Measurements from ENCODE around the gene NT5DC1. TPM values are rescaled to one million over a fixed set of nuclear protein-coding genes. Genes with fewer than 3 reads are reported as not detected.
A peak's percentile ranks its signal among the peaks of the same experiment; 100 is the strongest.

The NT5DC1 gene
- total RNA-seq, result 10 to 100 TPM; 28.4 to 33.9 TPM

DNA sequence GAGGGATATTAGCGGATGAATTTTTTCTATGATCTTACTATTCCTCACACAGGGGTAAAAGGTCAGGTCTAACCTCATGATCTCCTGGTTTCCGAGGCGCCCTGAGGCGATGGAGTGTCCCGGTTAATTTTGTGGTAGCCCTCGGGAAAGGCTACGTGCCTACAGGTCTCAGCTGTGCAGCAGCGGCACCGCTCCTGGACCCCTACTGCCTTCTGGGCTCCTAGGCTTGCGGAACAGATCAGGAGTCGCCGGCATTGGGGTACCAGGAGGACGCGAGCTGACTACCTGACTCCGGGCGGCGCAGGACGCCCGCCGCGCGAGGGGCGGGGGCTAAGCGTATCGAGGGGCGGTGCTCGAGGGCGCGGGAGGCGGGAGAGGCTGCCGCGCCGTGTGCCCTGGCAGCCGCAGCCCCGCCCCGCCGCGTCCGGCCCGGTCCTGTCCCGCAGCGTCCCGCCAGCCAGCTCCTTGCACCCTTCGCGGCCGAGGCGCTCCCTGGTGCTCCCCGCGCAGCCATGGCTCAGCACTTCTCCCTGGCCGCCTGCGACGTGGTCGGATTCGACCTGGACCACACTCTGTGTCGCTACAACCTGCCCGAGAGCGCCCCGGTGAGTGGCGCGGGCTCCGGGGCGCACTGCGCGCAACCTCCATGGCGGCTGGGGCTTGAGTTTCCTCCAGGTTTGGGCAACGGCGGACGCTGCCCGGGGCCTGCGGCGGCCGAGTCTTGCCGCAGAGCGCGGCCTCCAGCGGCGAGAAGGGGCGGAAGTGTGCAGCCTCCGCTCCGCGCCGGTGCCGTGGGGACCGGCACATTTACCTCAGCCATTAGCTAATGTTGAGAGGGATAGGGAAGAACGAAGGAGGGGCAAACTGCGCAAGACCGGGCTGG lies at the start of gene NT5DC1:
Gene NT5DC1, plus strand, starts transcription at position 435 of the 883 bp plus-strand sequence. Its CDS starts 78 bp downstream, at position 513.
- ATAC-seq, result peak; percentile 97
- DNase-seq (ENCODE audit: low spot score), result peak; percentile 88
- Mint-ChIP-seq H3K9me3 (no peaks in the 10 kb centered on the region), H3K27ac (peak within 1 kb of the TSS; percentile 68 to 79), H3K27me3 (no peaks in the 10 kb centered on the region), H3K4me1 (ENCODE audit: low read depth in 2 of 2) (peaks cover 35 to 39% of the 10 kb centered on the region in 2 donors), H3K4me3 (peak within 1 kb of the TSS; percentile 89), H3K36me3 (no peaks in the 10 kb centered on the region)

DNA sequence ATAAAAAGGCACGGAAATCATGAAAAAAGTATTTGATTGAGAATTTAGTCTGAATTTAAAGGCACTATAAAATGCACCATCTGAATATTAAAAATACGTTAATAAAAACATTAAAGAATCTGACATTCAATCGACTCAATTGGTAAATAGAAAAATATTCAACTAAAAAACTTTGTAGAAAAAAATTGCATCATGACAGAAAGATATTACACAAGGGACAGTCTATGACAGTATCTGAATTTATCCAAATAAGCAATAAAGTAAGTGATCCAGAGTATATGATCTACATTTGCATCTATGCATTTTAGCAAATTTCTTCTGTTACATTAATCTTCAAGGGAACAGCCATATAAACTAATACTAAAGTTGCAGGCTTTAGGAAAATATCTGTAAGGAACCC lies 49.4 kb upstream of the NT5DC1 start:
- DNase-seq (ENCODE audit: low spot score), result no peak
- ATAC-seq, result no peak
- Mint-ChIP-seq H3K9me3 (no peaks in the 10 kb centered on the region), H3K27me3 (peaks cover 6 to 29% of the 10 kb centered on the region in 2 donors), H3K27ac (no peak overlapping the region), H3K36me3 (no peaks in the 10 kb centered on the region), H3K4me3 (no peak overlapping the region), H3K4me1 (ENCODE audit: low read depth in 2 of 2) (no peaks in the 10 kb centered on the region)

DNA sequence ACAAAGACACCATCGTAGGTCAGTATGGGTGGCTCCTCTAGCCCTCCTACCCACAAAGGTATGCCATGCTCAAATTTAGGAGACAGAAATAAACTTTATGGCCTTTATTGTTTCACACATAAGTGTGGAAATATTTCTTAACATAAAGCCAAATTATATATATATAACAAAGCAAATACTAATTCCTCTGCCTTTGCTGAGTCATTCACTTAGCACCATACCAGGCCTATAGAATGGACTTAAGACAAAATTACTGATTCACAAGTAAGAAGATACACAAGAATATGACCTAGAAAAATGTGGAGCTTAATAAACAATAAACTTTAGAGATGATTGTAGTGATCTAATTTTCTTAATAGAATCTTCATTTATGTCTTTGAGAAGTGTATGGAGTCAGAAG lies 45.1 kb upstream of the NT5DC1 start:
- Mint-ChIP-seq H3K27ac (no peak overlapping the region), H3K27me3 (peaks cover under 1 to 11% of the 10 kb centered on the region in 2 donors), H3K4me1 (ENCODE audit: low read depth in 2 of 2) (no peaks in the 10 kb centered on the region), H3K36me3 (no peaks in the 10 kb centered on the region), H3K4me3 (no peak overlapping the region), H3K9me3 (no peaks in the 10 kb centered on the region)
- DNase-seq (ENCODE audit: low spot score) (no peak), ATAC-seq (no peak)

DNA sequence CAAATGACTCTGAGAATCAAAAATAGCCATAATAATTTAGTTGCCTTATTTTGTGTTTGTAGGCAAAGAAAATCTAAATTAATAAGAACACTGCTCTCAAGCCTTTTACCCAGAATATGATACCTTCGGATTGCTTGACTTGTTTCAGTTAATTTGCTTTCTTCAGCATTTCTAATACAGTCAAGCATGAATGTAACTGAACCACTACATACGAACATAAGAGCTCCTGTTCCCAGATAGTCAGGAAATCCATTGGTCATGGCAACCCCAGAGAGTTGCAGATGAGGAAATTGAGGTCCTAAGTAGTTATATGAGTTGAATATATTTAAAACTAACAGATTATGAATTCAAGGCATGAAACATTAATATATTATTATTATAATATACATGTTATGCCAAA lies 42.9 kb upstream of the NT5DC1 start:
- Mint-ChIP-seq H3K27ac (no peak overlapping the region), H3K4me1 (ENCODE audit: low read depth in 2 of 2) (no peaks in the 10 kb centered on the region), H3K9me3 (no peaks in the 10 kb centered on the region), H3K4me3 (no peak overlapping the region), H3K36me3 (no peaks in the 10 kb centered on the region), H3K27me3 (peaks cover 6 to 12% of the 10 kb centered on the region in 2 donors)
- DNase-seq (ENCODE audit: low spot score), result no peak
- no peak for ATAC-seq

DNA sequence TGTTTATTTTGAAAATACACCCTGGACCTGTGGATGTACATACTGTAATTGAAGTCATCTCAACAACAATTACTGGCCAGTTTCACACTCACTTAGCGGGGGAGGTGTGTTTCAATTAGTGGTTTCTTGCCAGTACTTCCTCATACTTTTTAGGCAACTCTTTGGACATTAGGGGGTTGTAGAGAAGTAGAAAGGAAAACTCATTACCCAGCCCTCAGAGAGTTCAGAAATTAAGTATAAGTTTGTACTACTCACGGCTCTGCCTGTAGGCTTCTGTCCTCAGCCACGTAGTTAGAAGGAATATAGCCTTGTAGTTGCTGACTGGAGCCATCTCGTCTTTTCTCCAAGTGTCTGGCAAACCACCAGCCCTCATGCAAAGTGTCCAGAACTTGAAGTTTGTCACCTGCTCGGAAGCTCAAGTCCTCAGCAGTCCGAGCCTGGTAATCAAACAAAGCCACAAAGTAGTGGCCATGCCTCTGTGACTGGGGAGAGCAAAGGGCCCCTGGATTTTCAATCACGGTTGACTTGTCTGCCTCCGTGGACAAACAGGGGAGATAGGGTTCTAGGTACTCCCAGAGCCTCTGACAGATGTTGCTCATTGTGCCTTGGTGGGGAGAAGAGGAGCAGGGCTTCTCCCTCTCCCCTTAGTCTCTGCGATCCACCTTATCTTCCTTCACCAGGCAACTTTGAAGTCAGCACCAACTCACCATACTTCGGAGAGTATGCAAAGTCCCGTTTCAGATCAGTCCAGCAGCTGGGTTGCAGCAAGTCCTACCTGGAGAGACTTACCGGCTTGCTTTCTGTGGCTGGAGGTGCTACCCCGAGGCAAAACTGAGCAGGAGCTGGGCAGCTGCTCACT lies 40.7 kb upstream of the NT5DC1 start:
- no peaks in the 10 kb centered on the region for H3K36me3 Mint-ChIP-seq
- no peaks in the 10 kb centered on the region for H3K4me1 Mint-ChIP-seq (ENCODE audit: low read depth in 2 of 2)
- no peak overlapping the region for H3K27ac Mint-ChIP-seq
- DNase-seq (ENCODE audit: low spot score) (no peak), ATAC-seq (no peak)
- H3K27me3 Mint-ChIP-seq, result peaks cover 11 to 19% of the 10 kb centered on the region in 2 donors
- no peaks in the 10 kb centered on the region for H3K9me3 Mint-ChIP-seq
- H3K4me3 Mint-ChIP-seq, result no peak overlapping the region

DNA sequence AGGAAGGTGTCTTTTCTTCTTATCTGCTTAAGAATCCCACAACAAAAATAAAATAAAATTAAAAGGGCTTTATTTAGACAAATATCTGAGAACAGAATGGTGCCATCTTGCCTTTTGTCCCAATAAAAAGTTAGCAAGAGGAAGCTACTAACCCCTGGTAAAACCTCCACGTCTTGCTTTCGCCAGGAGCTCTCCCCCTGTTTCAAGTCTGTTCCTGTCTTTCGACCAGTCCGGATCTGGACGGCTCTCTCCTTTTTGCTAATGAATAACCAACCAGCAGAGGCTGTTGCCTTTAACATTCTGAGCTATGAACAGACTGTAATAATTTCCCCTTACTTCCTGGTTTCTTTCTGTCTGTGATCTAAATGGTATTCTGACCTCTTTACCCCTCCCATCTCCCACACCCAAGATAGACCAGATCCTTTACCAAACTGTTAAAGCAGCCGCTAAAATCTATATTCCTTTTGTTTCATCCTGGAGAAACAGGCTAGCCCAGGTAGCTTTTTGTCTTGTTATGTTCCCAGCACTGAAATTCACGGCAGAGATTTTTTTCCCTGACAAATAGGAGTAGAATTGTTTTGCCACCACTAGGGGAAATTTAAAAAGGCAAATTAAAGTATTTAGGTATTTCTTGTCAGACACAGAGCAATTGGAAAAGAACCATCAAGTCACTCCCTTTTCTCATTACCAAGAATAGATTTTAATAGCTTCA lies 39.9 kb upstream of the NT5DC1 start, which contains the start of gene FRK:
Gene FRK, minus strand, starts transcription at position 320 of the 712 bp plus-strand sequence. CDS start 580 bp downstream, outside the sequence.
- H3K9me3 Mint-ChIP-seq, result no peaks in the 10 kb centered on the region
- H3K4me1 Mint-ChIP-seq (ENCODE audit: low read depth in 2 of 2), result no peaks in the 10 kb centered on the region
- no peak within 1 kb of the TSS for H3K27ac Mint-ChIP-seq
- peaks cover 17 to 27% of the 10 kb centered on the region in 2 donors for H3K27me3 Mint-ChIP-seq
- ATAC-seq (no peak), DNase-seq (ENCODE audit: low spot score) (no peak)
- H3K4me3 Mint-ChIP-seq, result no peak within 1 kb of the TSS
- H3K36me3 Mint-ChIP-seq, result no peaks in the 10 kb centered on the region

DNA sequence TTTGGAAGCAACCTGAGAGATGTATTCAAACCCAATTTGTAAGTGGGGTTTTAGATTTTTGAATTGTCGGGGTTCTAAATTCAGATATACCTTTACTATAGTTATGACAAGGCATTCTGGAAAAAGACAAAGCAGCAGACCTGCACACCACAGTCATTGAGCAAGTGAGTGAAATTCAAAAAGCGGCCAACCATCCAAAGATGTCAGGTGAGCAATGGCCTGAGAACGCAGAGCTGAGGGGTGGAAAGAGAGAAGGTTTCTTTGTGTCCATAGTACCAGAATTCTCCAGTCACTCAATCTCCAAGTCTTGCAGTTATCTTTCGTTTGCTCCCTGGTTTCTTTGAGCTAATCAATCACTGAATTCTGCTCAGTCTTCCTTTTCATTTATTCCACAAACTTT lies 38.2 kb upstream of the NT5DC1 start:
- Mint-ChIP-seq H3K9me3 (no peaks in the 10 kb centered on the region), H3K36me3 (no peaks in the 10 kb centered on the region), H3K4me3 (no peak overlapping the region), H3K27ac (no peak overlapping the region), H3K4me1 (ENCODE audit: low read depth in 2 of 2) (no peaks in the 10 kb centered on the region), H3K27me3 (peaks cover 22 to 37% of the 10 kb centered on the region in 2 donors)
- DNase-seq (ENCODE audit: low spot score) (no peak), ATAC-seq (no peak)

- ATAC-seq (no peak), DNase-seq (ENCODE audit: low spot score) (no peak)
- Mint-ChIP-seq H3K36me3 (no peaks in the 10 kb centered on the region), H3K4me3 (no peak overlapping the region), H3K27ac (no peak overlapping the region), H3K27me3 (peaks cover 26 to 37% of the 10 kb centered on the region in 2 donors), H3K9me3 (no peaks in the 10 kb centered on the region), H3K4me1 (ENCODE audit: low read depth in 2 of 2) (no peaks in the 10 kb centered on the region)
Observed at GRCh38 chr6:116064666-116065065, 36.0 kb upstream of the NT5DC1 start.

DNA sequence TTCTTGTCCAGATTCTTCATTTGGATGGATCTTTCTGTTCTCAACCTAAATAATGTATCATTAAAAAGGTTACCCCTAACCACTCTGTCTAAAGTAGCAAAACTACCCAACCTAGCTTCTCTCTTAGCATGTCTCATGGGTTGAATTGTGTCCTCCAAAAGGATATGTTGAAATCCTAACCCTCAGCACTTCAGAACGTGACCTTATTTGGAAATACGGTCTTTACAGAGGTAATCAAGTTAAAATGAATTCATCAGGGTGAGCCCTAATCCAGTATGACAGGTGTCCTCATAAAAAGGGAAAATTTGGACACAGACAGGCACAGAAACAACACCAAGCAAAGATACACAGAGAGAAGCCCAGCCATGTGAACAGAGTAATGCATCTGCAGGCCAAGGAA lies 33.9 kb upstream of the NT5DC1 start:
- Mint-ChIP-seq H3K36me3 (no peaks in the 10 kb centered on the region), H3K4me3 (no peak overlapping the region), H3K27ac (no peak overlapping the region), H3K9me3 (no peaks in the 10 kb centered on the region), H3K4me1 (ENCODE audit: low read depth in 2 of 2) (no peaks in the 10 kb centered on the region), H3K27me3 (peaks cover 21 to 29% of the 10 kb centered on the region in 2 donors)
- ATAC-seq (no peak), DNase-seq (ENCODE audit: low spot score) (no peak)

DNA sequence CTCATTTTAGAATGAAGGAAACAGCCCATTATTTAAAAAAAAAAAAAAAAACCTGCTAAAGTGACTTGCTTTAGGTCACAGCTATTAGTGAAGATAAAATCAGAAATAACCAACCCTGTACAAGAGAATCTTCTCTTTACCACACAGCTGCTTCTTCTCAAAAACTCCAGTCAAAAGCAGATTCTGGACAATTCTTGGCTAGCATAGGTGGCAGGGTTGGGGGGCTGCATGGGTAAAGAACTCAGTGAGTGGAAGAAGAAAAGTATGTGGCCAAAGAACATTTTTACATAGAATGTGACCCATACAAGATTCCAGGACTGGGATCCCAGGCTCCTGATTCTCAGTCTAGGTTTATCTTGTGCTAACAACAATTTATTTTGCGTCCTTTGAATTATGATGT lies 30.6 kb upstream of the NT5DC1 start:
- Mint-ChIP-seq H3K4me1 (ENCODE audit: low read depth in 2 of 2) (peaks cover 0 to 2% of the 10 kb centered on the region in 2 donors), H3K36me3 (no peaks in the 10 kb centered on the region), H3K27me3 (peaks cover 16 to 19% of the 10 kb centered on the region in 2 donors), H3K9me3 (no peaks in the 10 kb centered on the region), H3K4me3 (no peak overlapping the region), H3K27ac (no peak overlapping the region)
- no peak for ATAC-seq
- no peak for DNase-seq (ENCODE audit: low spot score)

DNA sequence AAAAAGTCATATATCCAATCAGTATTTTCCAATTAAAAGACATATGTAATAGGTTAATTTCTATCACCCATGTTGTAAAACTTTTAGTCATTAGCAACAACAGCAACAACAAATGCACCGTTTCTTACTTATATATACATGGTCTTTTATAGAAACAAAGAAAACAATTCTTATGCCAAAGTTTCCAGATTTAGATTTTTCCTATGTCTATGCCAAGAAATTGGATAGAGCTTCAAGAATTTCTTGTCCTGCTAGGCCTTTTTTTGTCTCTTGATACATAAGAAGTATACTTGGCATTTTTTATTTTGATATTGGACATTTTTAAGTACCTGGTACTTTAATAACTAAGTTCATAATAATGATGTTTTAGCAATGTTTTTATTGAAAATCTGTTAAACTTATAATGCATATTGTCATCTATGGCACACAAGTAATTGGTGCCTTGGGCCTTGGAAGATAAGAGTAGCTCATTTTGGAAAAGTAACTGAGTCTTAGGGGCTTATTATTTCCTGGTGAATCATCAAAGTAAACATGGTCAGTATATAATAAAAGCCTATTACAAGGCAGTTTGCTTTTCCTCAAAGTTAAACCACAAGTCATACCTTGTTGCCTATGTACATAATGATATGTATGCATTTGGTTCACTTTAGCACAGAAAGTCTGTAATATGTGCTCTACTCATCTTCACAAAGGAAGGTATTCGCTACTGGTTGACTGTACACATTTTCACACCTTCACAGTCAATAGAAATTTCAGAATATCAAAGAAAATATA lies 29.9 kb upstream of the NT5DC1 start:
- Mint-ChIP-seq H3K9me3 (no peaks in the 10 kb centered on the region), H3K4me1 (ENCODE audit: low read depth in 2 of 2) (peaks cover 0 to 2% of the 10 kb centered on the region in 2 donors), H3K4me3 (no peak overlapping the region), H3K27ac (no peak overlapping the region), H3K36me3 (no peaks in the 10 kb centered on the region), H3K27me3 (peaks cover 10 to 14% of the 10 kb centered on the region in 2 donors)
- DNase-seq (ENCODE audit: low spot score) (no peak), ATAC-seq (no peak)

DNA sequence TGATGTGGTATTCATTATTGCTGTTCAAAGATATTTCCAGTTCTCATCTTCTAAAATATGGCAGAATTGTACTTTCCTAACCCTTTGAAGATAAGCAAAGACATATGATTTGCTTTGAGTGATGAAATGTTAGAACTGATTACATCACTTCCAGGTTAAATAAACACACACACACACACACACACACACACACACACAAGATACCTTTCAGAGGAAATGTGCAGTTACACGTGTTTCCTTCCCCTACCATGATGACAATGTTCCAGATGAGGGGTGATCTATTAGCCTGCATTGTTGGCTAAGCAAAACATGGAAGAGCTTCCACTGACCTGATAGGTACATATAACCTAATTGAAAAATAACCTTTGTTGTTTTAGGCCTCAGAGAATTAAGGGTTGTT lies 28.3 kb upstream of the NT5DC1 start:
- ATAC-seq (no peak), DNase-seq (ENCODE audit: low spot score) (no peak)
- no peak overlapping the region for H3K4me3 Mint-ChIP-seq
- H3K36me3 Mint-ChIP-seq, result no peaks in the 10 kb centered on the region
- no peaks in the 10 kb centered on the region for H3K9me3 Mint-ChIP-seq
- no peak overlapping the region for H3K27ac Mint-ChIP-seq
- peaks cover 0 to 2% of the 10 kb centered on the region in 2 donors for H3K4me1 Mint-ChIP-seq (ENCODE audit: low read depth in 2 of 2)
- H3K27me3 Mint-ChIP-seq, result peaks cover 2 to 10% of the 10 kb centered on the region in 2 donors

Data from natural killer cell treated with Interleukin-12 subunit alpha and Interleukin-12 subunit beta and Interleukin-15 and Interleukin-18, amount 100 ng/mL, for 72 hours (primary cell).